GDM1 (cell line): Measurements from ENCODE around the gene TUBA1C.

Experiments used
- DNase-seq: peaks from one replicate; lab custom pipeline; 2025; lab: John Stamatoyannopoulos, UW

TUBA1C gene

DNA sequence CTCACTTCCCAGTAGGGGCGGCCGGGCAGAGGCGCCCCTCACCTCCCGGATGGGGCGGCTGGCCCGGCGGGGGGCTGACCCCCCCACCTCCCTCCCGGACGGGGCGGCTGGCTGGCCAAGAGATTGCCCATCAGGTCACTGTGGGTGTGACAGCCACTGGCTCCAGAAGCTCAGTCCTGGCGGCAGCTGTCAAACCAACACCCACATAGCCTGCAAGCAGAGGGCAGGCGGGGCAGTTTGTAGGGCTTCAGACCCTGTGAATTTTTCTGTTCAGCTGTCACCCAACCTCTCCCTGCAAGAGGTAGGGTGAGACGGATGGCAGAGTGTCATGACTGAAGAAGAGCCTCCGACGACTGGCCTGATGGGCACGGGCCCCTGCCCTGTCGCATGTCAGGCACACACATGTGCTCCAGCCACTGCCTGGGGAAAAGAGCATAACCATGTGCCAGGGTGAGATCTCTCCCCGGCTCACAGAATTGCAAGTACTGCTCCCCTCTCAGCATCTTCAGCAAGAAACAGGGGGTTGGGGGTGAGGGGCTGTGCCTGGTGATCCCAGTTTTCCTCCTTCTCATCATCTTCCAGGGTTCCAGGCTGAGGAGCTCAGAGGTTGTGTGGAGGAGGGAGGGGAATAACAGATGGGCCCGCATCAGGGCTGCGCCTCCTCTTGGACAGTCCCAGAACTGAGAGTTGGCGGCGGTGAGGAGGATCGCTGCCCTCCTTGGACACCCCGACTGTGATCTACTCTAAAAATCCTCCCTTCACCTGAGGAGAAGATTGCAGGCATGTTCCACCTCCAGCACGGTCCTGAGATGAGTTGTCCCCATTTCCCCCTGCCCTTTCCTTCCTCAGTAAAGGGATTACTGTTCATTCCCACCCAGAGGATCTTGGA is 18.9 kb downstream of the TUBA1C start:
- no peak for DNase-seq

DNA sequence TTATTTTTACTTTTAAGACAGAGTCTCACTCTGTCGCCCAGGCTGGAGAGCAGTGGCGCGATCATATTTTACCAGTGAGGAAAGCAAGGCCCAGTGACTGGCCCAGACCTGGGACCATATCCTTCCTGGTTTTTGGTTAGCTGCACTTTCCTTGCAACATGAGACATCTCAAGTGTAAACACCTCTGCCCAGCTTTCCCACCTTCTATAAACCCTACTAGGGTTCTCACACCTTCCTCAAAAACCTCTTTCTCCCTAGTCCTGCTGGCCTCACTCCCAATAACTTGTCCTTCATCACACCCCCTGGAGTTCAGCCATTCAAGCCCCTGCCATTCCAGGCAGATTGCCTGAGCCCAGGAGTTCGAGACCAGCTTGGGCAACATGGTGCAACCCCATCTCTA is 19.8 kb downstream of the TUBA1C start:
- DNase-seq: no peak

DNA sequence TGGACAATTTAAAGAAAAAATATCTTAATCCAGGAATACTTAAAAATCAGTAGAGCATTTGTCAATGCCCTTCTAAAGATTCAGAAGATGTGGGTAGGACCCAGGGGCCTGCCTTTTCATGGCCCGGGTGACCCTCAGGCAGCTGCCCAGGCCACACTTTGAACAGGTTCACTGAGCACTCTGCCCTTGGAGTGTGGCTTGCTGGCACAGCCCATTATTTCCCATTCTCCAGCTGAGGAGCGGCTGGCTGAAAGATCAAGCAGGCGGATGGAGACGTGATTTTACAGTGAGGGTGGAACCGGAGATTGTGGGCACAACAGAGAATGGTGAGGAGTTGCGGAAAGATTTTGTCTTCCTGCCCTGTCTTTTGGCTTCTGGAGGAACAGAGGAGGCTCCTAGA is 23.0 kb downstream of the TUBA1C start:
- DNase-seq: no peak

DNA sequence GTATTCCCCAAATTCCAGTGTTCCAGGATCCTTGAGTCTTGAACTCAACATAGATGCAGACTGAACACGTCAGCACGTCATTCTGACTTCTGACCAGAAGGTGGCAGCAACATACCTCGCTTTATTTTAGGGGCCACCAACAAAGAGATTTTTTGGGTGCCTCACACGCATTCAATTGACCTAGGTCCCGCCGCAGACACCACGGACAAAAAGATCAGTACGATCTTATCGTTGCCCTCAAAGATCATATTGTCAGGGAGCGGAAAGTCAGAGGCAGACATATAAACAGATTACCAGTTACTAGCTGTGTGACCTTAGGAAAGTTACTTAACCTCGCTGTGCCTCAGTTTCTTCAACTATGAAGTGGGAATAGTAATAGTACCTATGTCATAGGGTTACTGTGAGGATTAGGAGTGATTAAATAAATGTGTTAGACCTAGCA is 23.6 kb downstream of the TUBA1C start:
- peak; percentile 34 for DNase-seq

DNA sequence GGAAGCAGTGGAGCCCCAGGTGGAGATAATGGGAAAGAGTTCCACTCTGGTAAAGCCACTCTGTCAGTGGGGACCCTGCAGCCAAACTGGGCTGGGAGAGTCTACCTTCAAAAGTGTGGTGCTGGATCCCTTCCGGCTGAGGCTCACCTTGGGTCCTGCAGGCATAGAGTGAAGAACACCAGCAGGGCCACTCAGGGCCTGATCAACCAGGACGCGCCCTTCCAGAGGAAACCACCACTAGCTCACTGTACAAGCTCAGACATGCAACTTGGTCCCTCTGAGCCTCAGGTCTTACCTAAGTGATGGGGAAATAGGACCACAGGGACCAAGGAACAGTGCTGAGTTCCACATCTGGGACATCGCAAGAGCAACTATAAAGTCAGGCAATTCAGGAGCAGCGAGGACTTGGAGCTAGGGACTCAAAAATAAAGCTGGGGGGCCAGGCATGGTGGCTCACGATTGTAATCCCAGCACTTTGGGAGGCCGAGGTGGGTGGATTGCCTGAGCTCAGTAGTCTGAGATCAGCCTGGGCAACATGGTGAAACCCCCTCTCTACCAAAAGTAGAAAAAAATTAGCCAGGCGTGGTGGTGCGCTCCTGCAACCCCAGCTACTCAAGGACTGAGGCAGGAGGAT is 24.2 kb downstream of the TUBA1C start:
- no peak for DNase-seq

DNA sequence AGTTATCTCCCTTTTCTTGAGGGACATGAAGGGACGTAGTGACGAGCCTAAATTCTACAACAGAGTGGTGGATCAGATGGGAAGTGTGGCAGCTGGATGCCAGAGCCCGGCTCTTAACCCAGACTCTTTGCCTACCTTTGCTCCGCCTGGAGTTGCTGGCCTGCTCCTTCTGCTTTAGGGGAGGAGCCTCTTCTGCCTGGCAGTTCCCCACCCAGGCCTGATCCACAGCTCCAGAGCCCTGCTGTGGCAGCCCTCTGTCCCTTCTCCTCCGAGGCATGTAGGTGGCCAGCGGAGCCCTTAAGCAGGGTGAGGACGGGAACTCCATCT is 27.8 kb downstream of the TUBA1C start:
- DNase-seq: no peak

DNA sequence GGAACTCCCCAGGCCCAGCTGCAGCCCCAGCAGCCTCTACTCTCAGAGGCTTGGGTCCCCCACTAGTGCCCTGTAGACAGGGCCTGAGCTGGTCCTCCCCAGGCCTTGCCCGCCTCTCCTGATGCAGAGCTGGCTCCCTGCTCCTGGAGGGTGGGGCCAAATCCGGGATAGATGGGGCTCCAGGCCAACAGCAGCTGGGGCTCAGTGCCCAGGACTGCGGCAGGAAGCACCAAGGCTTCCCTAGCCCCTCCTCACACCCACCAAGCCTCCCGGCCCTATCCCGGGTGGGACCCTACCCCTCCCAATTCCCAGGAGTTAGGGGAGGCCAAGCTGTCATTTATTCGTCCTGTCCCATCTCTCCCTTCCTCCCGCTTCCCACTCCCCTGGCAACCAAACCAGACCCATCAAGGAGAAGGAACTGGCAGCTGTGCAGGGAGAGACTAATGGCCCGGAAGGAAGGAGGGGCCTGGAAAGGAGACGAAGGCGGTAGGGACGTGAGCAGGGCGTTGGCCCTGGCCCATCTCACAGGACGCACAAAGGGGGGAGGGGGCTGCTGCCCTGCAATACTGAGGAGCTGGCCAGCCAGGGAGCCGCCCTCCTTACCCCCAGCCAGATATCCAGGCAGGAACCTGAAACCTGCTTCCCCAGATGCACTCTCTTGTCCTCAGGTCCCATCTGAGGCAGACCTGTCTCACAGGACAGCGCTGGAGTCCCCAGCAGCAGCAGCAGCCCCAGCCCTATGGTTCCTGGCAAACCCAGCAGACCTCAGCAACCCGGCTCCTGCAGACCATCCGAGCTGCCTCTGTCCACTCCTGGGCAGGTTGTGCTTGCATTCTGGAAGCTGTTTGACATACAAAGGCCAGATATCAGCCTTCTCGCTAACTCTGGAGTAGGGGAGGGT is 28.4 kb downstream of the TUBA1C start:
- no peak for DNase-seq

DNA sequence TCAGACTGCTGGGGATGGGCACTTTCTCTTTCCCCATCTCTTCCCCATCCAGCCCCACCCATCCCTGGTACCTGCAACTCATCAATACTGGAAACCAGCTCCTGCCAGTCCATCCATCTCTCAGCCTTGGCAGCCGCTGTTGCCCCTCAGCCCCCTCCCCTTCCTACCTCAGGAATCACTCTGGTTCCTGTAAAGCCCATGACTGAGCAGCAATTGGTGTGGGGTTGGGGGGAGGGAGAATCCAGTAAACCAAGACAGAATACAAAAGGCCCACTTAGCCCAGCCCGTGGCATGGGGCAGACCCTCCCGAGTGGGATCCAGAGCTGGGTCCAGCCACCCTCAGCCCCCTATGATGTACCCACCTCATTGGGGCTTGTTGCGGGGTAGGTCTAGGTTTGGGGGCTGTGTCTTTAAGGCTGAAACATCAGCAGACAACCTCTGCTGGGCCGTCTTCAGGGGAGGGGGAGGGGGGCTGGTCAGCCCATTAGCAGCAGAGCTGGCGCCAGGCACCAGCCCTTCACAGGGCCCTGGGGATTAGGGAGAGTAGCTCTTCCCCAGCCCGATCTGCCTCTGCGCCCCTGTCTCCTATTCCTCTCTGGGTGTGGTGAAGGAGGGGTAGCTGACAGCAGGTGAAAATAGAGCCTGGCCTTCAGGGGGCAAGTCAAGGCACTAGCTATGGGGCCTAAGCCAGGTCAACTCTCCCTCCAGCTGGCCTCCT is 29.4 kb downstream of the TUBA1C start:
- no peak for DNase-seq

DNA sequence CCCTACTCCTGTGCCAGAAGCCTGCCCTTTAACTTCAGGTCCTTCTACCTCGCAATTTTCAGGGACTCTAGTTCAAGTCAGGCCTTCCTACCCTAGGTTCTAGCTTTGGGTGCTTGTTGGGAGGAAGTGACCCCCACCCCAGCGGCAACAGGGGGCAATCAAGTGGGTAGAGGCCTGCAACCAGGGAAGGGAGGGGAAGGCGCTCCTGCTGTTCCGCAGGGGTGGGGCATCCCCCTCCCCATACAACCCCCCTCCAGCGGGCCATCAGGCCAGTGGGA is 29.9 kb downstream of the TUBA1C start:
- no peak for DNase-seq

DNA sequence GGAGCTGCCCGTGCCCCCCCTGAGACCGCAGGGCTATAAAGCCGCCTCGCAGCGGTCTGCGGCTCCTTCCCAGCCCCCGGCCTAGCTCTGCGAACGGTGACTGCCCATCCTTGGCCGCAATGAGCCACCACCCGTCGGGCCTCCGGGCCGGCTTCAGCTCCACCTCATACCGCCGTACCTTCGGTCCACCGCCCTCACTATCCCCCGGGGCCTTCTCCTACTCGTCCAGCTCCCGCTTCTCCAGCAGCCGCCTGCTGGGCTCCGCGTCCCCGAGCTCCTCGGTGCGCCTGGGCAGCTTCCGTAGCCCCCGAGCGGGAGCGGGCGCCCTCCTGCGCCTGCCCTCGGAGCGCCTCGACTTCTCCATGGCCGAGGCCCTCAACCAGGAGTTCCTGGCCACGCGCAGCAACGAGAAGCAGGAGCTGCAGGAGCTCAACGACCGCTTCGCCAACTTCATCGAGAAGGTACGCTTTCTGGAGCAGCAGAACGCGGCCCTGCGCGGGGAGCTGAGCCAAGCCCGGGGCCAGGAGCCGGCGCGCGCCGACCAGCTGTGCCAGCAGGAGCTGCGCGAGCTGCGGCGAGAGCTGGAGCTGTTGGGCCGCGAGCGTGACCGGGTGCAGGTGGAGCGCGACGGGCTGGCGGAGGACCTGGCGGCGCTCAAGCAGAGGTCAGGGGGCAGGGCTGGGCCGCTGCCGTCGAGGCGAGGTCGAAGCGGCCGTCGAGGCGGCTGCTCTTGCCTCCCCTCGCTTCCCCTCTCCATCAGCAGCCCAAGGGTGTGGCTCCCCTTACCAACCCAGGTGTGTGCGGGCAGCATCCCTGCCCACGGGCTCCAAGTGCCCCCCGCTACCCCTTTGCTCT is 30.4 kb downstream of the TUBA1C start, which contains the start of gene PRPH:
Gene PRPH (plus strand): TSS at position 66 of the 855 bp plus-strand sequence. CDS start 54 bp downstream, at position 120.
- no peak for DNase-seq

DNA sequence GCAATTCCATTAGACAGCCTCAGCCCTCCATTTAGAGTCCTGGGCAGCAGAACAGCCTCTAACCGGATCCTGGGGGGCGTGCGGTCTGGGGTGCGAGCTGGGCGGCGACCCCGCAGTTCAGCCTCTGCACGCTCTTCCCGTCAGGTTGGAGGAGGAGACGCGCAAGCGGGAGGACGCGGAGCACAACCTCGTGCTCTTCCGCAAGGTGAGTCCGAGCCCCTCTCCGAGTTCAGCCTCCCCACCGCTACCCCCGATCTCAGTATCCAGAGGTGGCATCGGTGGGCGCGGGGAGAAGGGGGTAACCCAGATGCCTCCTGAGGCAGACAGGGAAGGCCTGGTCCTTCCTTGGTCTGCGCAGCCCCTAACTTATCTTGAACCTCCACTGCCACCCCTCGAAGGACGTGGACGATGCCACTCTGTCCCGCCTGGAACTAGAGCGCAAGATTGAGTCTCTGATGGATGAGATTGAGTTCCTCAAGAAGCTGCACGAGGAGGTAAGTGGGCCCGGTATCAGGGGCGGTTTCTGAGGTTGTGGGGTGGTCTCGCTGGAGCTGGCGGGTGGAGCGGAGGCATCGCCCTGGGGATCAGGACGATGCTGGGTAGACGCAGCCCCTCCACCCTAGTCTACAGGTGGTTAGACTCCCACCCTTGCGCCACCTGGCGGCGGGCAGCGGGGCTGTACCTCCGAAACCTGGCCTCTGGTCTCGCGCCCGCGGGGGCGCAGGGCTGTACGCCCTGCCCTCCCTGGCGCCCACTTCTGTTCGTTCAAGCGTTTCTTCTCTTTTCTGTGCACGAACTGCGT is 31.4 kb downstream of the TUBA1C start:
- DNase-seq: no peak

DNA sequence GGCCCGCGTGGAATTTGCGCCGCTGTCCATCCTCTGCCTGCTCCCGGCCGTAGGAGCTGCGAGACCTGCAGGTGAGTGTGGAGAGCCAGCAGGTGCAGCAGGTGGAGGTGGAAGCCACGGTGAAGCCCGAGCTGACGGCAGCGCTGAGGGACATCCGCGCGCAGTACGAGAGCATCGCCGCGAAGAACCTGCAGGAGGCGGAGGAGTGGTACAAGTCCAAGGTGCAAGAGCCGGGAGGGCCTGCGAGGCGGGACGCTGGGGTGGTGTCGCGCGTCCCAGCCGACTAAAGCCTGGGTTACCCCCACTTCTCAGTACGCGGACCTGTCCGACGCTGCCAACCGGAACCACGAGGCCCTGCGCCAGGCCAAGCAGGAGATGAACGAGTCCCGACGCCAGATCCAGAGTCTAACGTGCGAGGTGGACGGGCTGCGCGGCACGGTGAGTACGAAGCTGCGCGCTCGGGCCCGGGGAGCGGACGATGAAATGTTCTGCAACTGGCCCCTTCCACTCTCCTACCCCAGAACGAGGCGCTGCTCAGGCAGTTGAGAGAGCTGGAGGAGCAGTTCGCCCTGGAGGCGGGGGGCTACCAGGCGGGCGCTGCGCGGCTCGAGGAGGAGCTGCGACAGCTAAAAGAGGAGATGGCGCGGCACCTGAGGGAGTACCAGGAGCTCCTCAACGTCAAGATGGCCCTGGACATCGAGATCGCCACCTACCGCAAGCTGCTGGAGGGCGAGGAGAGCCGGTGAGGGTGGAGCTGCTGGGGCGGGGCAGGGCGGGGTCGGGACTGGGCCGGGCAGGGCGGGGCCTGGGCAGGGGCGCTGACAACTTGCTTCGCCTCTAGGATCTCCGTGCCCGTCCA is 32.2 kb downstream of the TUBA1C start:
- no peak for DNase-seq

DNA sequence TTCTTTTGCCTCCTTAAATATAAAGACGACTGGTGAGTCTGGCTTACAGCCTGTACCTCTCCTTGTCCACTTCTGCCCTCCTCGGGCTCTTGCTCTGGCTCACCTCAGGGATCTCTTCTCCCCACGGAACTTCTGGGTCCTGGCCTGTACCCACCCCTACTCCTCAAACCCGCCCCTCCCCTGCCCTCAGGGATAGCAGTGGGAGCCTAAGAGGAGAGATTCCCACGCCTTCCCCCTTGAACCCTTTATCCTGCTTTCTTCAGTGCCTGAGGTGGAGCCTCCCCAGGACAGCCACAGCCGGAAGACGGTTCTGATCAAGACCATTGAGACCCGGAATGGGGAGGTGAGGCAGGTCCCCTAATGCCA is 32.8 kb downstream of the TUBA1C start:
- DNase-seq: no peak

DNA sequence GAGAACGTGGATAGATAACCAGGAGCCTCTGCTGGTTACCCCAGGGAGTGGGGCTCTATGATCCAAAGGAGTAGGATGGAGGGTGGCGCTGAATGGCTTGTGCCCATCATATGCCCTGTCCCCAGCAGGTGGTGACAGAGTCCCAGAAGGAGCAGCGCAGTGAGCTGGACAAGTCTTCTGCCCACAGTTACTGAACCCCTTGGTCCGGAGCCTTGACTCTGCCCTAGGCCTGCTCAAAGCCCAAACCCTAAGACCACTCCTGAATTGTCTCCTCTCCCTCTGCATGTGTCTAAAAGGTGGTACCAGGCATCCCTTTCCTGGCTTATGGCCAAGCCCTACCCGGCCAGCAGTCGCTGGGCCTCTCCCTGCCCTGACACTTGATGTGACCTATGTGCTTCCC is 33.3 kb downstream of the TUBA1C start:
- no peak for DNase-seq

DNA sequence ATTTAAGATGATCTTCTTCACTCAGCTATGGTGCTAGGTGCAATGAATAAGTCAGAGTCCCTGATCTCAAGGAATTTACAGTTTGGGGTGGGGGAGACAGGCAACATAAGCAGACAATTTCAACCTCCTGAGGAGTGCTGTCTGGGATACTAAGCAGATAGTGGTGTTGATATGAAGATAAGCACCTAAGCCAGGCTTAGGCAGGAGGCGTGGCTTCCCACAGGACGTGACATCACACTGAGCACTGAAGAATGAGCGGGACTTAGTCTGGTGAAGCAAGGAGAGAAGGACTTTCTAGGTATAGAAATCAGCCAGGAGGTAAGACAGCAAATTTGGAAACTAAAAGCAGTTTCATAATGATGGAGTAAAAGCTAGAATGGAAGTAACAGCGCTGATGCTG is 36.9 kb downstream of the TUBA1C start:
- DNase-seq: no peak

DNA sequence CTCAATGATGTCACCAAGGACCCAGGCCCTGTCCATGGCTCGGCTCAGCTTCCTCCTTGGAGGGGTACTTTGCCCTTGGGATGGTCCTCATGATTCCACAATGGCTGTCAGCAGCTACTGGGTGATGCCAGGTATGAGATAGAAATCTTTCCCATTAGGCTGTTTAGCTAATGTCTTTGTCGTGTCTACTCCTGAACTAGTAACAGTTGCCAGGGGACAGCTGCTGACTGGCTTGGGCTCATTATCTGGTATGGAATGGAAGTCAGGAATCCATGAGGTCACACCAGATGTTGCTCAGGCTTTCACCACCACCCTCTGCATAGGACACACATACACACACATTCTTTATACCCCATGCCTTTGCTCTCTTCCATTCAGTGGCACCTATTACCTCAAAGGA is 39.3 kb downstream of the TUBA1C start:
- DNase-seq: no peak

DNA sequence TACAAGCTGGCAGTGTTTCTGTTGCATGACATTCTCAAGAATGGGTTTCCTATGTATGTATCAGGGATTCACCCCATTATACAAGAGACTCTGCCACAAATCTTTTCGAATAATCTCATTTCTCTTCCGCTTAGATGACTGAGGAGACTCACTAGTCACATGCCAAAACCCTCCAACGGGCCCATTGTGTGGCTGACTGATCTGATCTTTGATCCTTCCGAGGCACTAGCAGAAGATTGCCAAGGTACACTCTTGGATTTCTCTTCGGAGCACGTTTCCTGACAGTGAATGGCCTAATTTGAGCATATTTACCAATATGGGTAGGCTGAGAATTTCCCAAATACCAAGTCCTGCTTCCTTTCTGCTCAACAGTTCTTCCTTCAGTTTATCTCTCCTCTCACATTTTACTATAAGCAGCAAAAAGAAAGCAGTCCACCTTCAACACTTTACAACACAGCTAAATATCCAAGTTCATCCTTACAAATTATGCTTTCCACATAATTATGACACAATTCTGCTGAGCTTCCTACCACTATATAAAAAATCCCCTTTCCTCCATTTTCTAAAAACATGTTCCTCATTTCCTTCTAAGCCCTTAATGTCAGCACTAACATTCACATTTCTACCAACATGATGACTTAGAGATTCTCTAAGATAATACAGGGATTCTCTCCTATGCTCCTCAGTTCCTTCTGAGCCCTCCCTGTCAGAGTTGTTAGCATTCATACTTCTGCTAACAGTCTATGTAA is 41.1 kb downstream of the TUBA1C start:
- no peak for DNase-seq

DNA sequence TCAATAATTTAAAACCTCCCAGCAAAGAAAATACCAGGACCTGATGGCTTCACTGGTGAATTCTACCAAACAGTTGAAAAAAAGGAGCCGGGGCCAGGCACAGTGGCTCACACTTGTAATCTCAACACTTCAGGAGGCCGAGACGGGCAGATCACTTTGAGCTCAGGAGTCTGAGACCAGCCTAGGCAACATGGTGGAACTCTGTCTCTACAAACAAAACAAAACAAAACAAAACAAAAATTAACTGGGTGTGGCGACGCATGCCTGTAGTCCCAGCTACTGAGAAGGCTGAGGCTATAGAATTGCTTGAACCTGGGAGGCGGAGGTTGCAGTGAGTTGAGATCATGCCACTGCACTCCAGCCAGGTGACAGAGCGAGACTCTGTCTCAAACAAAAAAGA is 44.5 kb downstream of the TUBA1C start:
- DNase-seq: no peak
